HL-60 (cell line): Measurements from ENCODE around the gene TRUB2.

ENCODE experiments used
- DNase-seq, 2 experiments: peaks; one replicate each; pipeline ENCODE4 v3.0.0-alpha.2; 2010 to 2020; ENCODE audit warnings: low read depth in 1 of 2, low spot score in 1 of 2
- H3K27ac ChIP-seq: fragments of 250-450 bp; sonication (Bioruptor Pico); replicated peaks from 2 replicates; pipeline ENCODE4 v1.5.1; 2020; ENCODE audit warnings: mild to moderate bottlenecking, moderate library complexity
- H3K27me3 ChIP-seq: fragments of 250-450 bp; sonication (Bioruptor Pico); 2 replicates; pipeline ENCODE4 v1.5.1; 2021; ENCODE audit warnings: mild to moderate bottlenecking, moderate library complexity; ENCODE audit not compliant: insufficient read depth, poor library complexity, severe bottlenecking
- H3K4me3 ChIP-seq: replicated peaks from 2 replicates; pipeline ENCODE4 v1.5.1; 2011; ENCODE audit warnings: mild to moderate bottlenecking, control low read depth, low read length; ENCODE audit not compliant: insufficient read depth
- CTCF ChIP-seq: IDR thresholded peaks from one replicate; pipeline ENCODE4 v1.5.1; 2011; ENCODE audit warnings: low read length, control low read depth, inconsistent platforms; ENCODE audit not compliant: insufficient read depth
- GABPA ChIP-seq: IDR thresholded peaks from 2 replicates; pipeline ENCODE4 v1.6.1; 2012; ENCODE audit warnings: low read depth
- POLR2AphosphoS5 ChIP-seq: IDR thresholded peaks from 2 replicates; pipeline ENCODE4 v1.6.1; 2012; ENCODE audit warnings: low read depth
- REST ChIP-seq: IDR thresholded peaks from 2 replicates; pipeline ENCODE4 v1.6.1; 2012; ENCODE audit warnings: low read depth; ENCODE audit not compliant: insufficient replicate concordance
- SPI1 ChIP-seq: IDR thresholded peaks from 2 replicates; pipeline ENCODE4 v1.6.1; 2012; ENCODE audit warnings: low read depth, mild to moderate bottlenecking, borderline replicate concordance

Gene TRUB2

GRCh38 chr9:128323791-128324190 lies 1.5 kb upstream of the TRUB2 start:
- DNase-seq: peak in 1 of 2 experiments; percentile 70
- Histone ChIP-seq H3K27ac (peak overlapping the region; percentile 97), H3K4me3 (peak overlapping the region; percentile 69), H3K27me3 (no peaks in the 10 kb centered on the region)
- no peak for TF ChIP-seq GABPA

DNA sequence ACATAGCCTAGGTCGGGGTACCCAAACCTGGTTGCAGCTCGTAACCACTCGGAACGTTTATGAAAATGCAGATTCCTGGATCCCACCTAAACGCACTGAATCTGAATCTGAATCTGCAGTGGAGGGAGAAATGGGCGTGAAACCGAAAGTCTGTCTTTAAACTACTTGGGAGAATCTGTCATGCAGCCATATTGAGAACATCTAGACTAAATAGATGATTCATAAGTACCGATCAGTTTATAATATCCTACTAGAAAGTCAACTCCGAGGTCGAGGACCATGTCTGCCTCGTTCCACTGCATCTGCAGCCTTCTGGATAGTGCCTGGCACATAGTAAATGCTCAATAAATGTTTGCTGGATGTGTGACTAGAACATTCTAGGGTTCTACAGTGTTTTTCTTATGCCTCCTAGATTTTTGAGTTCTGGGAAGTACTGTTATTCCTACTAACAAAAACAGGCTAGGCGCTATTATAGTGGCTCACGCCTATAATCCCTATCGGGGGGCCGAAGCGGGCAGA lies 1.0 kb upstream of the TRUB2 start:
- no peak for DNase-seq
- TF ChIP-seq POLR2AphosphoS5: no peak
- TF ChIP-seq CTCF: no peak
- H3K4me3 ChIP-seq: peak overlapping the region; percentile 69
- peak overlapping the region; percentile 97 for H3K27ac ChIP-seq
- H3K27me3 ChIP-seq: no peaks in the 10 kb centered on the region

- Histone ChIP-seq H3K4me3 (peak overlapping the region; percentile 69), H3K27me3 (no peaks in the 10 kb centered on the region), H3K27ac (peak overlapping the region; percentile 97)
- no peak for DNase-seq
- TF ChIP-seq POLR2AphosphoS5: no peak
- no peak for TF ChIP-seq SPI1
- no peak for TF ChIP-seq CTCF
- no peak for TF ChIP-seq REST
- no peak for TF ChIP-seq GABPA
Observed at GRCh38 chr9:128321879-128322403, 306 bp downstream of the TRUB2 start.

GRCh38 chr9:128321343-128321742 lies 904 bp downstream of the TRUB2 start:
- H3K27ac ChIP-seq: peak overlapping the region; percentile 97
- DNase-seq: no peak
- no peak for TF ChIP-seq GABPA
- no peak for TF ChIP-seq REST
- no peak for TF ChIP-seq SPI1
- no peak for TF ChIP-seq CTCF
- TF ChIP-seq POLR2AphosphoS5: no peak
- no peaks in the 10 kb centered on the region for H3K27me3 ChIP-seq
- H3K4me3 ChIP-seq: peak overlapping the region; percentile 69
